Measurements from ENCODE around the gene SDR9C7. TPM values are rescaled to one million over a fixed set of nuclear protein-coding genes. Genes with fewer than 3 reads are reported as not detected.

SDR9C7 gene
- total RNA-seq, 1 donor from 2014 or later = not detected

DNA sequence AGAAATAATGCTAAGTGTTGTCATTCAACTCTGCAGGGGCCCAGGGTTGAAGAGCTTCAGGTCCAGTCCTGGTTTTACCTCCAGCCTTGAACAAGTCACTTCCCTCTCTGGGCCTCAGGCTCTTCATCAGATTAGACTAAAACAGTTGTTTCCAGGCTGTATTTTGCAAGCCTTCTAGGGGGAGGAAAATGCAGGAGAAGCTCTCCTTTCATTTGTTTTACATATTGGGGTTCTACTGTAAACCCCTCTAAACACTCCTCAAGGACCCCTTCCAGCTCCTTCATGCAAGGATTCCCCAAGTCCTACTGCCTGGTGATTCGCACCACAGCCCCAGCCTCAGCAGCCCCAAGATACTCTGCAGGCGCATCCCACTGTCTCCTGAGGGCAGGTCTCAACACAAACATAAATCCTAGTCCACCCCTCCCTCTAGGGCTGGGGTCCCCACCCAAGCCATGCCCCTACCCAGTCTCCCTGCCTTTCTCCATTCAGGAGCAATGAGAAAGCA lies 2.7 kb downstream of the SDR9C7 start:
- Histone ChIP-seq H3K27me3 (ENCODE audit: control insufficient read depth, insufficient read depth, low read length) (peaks cover 5% of the 10 kb centered on the region), H3K36me3 (ENCODE audit: control insufficient read depth, insufficient read depth, low read length) (no peaks in the 10 kb centered on the region), H3K4me3 (ENCODE audit: low read depth, low read length) (no peak overlapping the region)
- DNase-seq (ENCODE audit: low read depth) = no peak
- TF ChIP-seq, protein P1, sequence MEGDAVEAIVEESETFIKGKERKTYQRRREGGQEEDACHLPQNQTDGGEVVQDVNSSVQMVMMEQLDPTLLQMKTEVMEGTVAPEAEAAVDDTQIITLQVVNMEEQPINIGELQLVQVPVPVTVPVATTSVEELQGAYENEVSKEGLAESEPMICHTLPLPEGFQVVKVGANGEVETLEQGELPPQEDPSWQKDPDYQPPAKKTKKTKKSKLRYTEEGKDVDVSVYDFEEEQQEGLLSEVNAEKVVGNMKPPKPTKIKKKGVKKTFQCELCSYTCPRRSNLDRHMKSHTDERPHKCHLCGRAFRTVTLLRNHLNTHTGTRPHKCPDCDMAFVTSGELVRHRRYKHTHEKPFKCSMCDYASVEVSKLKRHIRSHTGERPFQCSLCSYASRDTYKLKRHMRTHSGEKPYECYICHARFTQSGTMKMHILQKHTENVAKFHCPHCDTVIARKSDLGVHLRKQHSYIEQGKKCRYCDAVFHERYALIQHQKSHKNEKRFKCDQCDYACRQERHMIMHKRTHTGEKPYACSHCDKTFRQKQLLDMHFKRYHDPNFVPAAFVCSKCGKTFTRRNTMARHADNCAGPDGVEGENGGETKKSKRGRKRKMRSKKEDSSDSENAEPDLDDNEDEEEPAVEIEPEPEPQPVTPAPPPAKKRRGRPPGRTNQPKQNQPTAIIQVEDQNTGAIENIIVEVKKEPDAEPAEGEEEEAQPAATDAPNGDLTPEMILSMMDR (IDR thresholded peaks at IDR 0.05; ENCODE audit: insufficient read depth, low read length, poor library complexity, severe bottlenecking) = no peak

DNA sequence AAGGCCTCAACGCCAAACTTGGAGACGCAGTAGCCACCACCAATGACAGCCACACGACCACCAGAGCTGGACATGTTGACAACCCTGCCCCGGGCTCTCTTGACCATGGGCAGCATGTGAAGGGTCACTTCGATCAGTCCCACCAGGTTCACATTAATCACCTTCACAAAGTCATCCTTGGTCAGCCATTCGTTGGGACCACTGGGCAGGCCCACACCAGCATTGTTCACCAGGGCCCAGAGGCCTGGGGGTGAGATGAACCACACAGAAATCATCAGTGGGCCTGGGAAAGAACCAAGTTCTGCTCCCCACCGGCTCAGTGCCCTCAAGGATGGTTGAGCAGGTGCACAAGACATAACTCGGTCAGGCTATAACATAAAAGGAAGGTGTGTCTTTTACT lies 4.0 kb downstream of the SDR9C7 start:
- peaks cover 5% of the 10 kb centered on the region for H3K27me3 ChIP-seq (ENCODE audit: control insufficient read depth, insufficient read depth, low read length)
- no peak overlapping the region for H3K4me3 ChIP-seq (ENCODE audit: low read depth, low read length)
- no peak for DNase-seq (ENCODE audit: low read depth)
- TF ChIP-seq, protein P1 (IDR thresholded peaks at IDR 0.05; ENCODE audit: insufficient read depth, low read length, poor library complexity, severe bottlenecking) = no peak
- H3K36me3 ChIP-seq (ENCODE audit: control insufficient read depth, insufficient read depth, low read length) = no peaks in the 10 kb centered on the region

DNA sequence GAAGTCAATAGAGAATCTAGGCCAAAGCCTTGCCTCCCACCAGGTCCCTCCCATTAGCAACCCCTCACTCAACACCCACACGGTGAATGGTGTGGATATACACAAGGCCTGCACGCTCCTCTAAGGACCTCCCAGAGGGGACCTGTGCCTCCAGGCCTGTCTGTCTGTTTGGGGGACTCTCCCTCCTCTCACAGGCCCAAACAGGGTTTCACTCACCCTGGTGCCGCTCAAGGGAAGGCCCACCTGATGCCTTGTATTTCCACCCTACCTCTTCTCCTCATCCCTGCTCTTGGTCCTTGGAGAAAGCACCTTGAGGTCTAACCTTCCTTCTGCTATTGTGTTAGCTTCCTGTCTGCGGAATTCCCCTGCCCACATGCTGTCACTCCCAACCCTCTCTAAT lies 4.4 kb downstream of the SDR9C7 start:
- no peak overlapping the region for H3K4me3 ChIP-seq (ENCODE audit: low read depth, low read length)
- no peak for DNase-seq (ENCODE audit: low read depth)
- TF ChIP-seq, protein P1 (IDR thresholded peaks at IDR 0.05; ENCODE audit: insufficient read depth, low read length, poor library complexity, severe bottlenecking) = no peak

DNA sequence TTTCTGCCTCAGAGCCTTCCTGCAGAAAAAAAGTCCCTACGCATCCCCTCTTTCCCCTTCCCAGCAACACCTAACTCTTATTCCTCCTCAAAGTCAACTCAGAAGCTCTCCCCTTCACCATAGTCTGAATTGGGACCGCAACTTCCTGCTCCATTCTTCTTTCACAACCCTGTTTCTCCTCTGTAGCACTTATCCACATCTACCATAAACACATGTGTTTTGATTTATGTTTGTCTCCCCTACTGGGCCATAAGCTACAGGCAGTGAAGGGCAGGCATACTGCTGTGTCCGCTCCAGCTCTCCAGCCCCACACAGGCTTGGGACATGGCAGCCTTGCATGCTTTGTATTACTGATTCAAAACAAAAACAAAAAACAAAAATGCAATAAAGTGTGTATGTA lies 5.9 kb downstream of the SDR9C7 start:
- DNase-seq (ENCODE audit: low read depth) = no peak
- TF ChIP-seq, protein P1 (IDR thresholded peaks at IDR 0.05; ENCODE audit: insufficient read depth, low read length, poor library complexity, severe bottlenecking) = no peak

More for the DNA sequence above, 4.4 kb downstream of the SDR9C7 start:
- no peaks in the 10 kb centered on the region for H3K36me3 ChIP-seq (ENCODE audit: control insufficient read depth, insufficient read depth, low read length)
- H3K27me3 ChIP-seq (ENCODE audit: control insufficient read depth, insufficient read depth, low read length) = peaks cover 5% of the 10 kb centered on the region

DNA sequence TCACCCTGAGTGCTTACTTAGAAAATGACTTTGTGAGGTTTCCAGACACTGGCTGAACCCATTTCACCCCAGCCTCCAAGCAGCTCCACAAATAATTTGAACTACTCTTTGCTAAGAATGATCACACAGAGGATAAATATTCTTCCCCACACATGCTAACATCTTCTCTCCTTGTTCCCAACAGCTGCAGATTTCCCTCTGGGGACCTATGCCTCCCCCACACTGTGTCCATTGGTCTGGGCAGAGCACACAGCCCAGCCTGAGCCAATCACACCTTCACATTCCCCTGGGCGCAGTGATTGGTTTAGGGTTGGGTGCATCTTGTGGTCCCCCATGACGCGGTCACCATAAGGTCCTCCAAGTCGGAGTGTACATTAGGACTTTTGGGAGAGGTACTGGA lies 6.9 kb downstream of the SDR9C7 start:
- Histone ChIP-seq H3K4me3 (ENCODE audit: low read depth, low read length) (no peak overlapping the region), H3K27me3 (ENCODE audit: control insufficient read depth, insufficient read depth, low read length) (peaks cover 5% of the 10 kb centered on the region), H3K36me3 (ENCODE audit: control insufficient read depth, insufficient read depth, low read length) (no peaks in the 10 kb centered on the region)
- TF ChIP-seq, protein P1 (IDR thresholded peaks at IDR 0.05; ENCODE audit: insufficient read depth, low read length, poor library complexity, severe bottlenecking) = no peak
- DNase-seq (ENCODE audit: low read depth) = no peak

More for the DNA sequence above, 5.9 kb downstream of the SDR9C7 start:
- Histone ChIP-seq H3K36me3 (ENCODE audit: control insufficient read depth, insufficient read depth, low read length) (no peaks in the 10 kb centered on the region), H3K27me3 (ENCODE audit: control insufficient read depth, insufficient read depth, low read length) (peaks cover 5% of the 10 kb centered on the region), H3K4me3 (ENCODE audit: low read depth, low read length) (no peak overlapping the region)

DNA sequence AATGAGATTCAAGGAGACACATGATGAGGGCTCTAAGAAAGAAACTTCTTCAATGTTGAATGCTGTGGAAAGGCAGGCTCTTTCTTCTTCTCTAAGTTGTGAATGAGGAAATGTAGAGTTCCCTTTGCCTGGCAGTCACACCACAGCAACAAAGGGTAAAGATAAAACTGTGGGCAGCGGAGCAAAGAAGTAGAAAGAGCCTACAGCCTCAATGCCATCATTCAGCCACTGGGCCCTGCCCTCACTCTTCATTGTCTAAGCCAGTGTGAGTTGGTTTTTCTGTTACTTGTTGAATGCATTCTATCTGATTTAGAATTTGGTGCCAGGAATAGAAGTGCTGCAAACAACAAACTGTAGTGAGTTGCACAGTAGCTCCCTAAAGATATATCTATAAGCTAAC lies 12.2 kb downstream of the SDR9C7 start:
- no peaks in the 10 kb centered on the region for H3K27me3 ChIP-seq (ENCODE audit: control insufficient read depth, insufficient read depth, low read length)
- no peak for DNase-seq (ENCODE audit: low read depth)
- no peaks in the 10 kb centered on the region for H3K36me3 ChIP-seq (ENCODE audit: control insufficient read depth, insufficient read depth, low read length)
- TF ChIP-seq, protein P1 (IDR thresholded peaks at IDR 0.05; ENCODE audit: insufficient read depth, low read length, poor library complexity, severe bottlenecking) = no peak
- H3K4me3 ChIP-seq (ENCODE audit: low read depth, low read length) = no peak overlapping the region

Data from kidney epithelial cell (primary cell).